ENCODE results near the gene ATP8B4. TPM values are rescaled to one million over a fixed set of nuclear protein-coding genes. Genes with fewer than 3 reads are reported as not detected.
A peak's percentile ranks its signal among the peaks of the same experiment; 100 is the strongest.

Gene ATP8B4
- total and polyA plus RNA-seq, 2 donors (not counting 1 experiment from before 2014, with no cell fraction given), result 3.5 to 19.5 TPM

GRCh38 chr15:50059883-50060282 is 59.1 kb downstream of the ATP8B4 start:
- no peaks in the 10 kb centered on the region for H3K9me3 ChIP-seq (ENCODE audit: control insufficient read depth, insufficient read depth, low read depth, low read length)
- no peaks in the 10 kb centered on the region for H3K36me3 ChIP-seq (ENCODE audit: control insufficient read depth, insufficient read depth, low read length)
- no peak overlapping the region for H3K9ac ChIP-seq (ENCODE audit: insufficient read depth, low read length)
- H3K27me3 ChIP-seq (ENCODE audit: control insufficient read depth, insufficient read depth, low read length), result no peaks in the 10 kb centered on the region
- no peak overlapping the region for H3K4me3 ChIP-seq (replicated peaks in 1 of 4; ENCODE audit: control extremely low read depth in 1 of 4, insufficient read depth in 1 of 4, low read depth in 3 of 4, low read length in 4 of 4)
- H2AFZ ChIP-seq (ENCODE audit: low read length), result no peak overlapping the region
- no peak overlapping the region for H3K27ac ChIP-seq (ENCODE audit: insufficient read depth, low read length)
- no peak for DNase-seq (ENCODE audit: low read depth in 2 of 2)
- peaks cover 10% of the 10 kb centered on the region for H3K4me1 ChIP-seq (ENCODE audit: control insufficient read depth, extremely low read depth, insufficient read depth, low read length)
- H4K20me1 ChIP-seq (ENCODE audit: control insufficient read depth, extremely low read depth, insufficient read depth, low read length), result no peaks in the 10 kb centered on the region
- no peaks in the 10 kb centered on the region for H3K79me2 ChIP-seq (ENCODE audit: control insufficient read depth, insufficient read depth, low read length)
- H3K4me2 ChIP-seq (ENCODE audit: extremely low read depth, insufficient read depth, low read length), result no peak overlapping the region
- TF ChIP-seq EZH2 (IDR thresholded peaks at IDR 0.05; ENCODE audit: low read length, missing control alignments), result no peak
- TF ChIP-seq, protein P1, sequence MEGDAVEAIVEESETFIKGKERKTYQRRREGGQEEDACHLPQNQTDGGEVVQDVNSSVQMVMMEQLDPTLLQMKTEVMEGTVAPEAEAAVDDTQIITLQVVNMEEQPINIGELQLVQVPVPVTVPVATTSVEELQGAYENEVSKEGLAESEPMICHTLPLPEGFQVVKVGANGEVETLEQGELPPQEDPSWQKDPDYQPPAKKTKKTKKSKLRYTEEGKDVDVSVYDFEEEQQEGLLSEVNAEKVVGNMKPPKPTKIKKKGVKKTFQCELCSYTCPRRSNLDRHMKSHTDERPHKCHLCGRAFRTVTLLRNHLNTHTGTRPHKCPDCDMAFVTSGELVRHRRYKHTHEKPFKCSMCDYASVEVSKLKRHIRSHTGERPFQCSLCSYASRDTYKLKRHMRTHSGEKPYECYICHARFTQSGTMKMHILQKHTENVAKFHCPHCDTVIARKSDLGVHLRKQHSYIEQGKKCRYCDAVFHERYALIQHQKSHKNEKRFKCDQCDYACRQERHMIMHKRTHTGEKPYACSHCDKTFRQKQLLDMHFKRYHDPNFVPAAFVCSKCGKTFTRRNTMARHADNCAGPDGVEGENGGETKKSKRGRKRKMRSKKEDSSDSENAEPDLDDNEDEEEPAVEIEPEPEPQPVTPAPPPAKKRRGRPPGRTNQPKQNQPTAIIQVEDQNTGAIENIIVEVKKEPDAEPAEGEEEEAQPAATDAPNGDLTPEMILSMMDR (conservative IDR thresholded peaks at IDR 0.05 in 1 of 2, IDR thresholded peaks at IDR 0.05 in 1 of 2; ENCODE audit: low read depth in 1 of 2, low read length in 2 of 2), result no peak

GRCh38 chr15:50059203-50059772 is 59.7 kb downstream of the ATP8B4 start:
- H3K79me2 ChIP-seq (ENCODE audit: control insufficient read depth, insufficient read depth, low read length), result no peaks in the 10 kb centered on the region
- no peaks in the 10 kb centered on the region for H3K36me3 ChIP-seq (ENCODE audit: control insufficient read depth, insufficient read depth, low read length)
- H4K20me1 ChIP-seq (ENCODE audit: control insufficient read depth, extremely low read depth, insufficient read depth, low read length), result no peaks in the 10 kb centered on the region
- DNase-seq (ENCODE audit: low read depth in 2 of 2), result no peak
- H2AFZ ChIP-seq (ENCODE audit: low read length), result no peak overlapping the region
- no peak overlapping the region for H3K4me2 ChIP-seq (ENCODE audit: extremely low read depth, insufficient read depth, low read length)
- H3K9ac ChIP-seq (ENCODE audit: insufficient read depth, low read length), result no peak overlapping the region
- no peak overlapping the region for H3K4me3 ChIP-seq (replicated peaks in 1 of 4; ENCODE audit: control extremely low read depth in 1 of 4, insufficient read depth in 1 of 4, low read depth in 3 of 4, low read length in 4 of 4)
- H3K27ac ChIP-seq (ENCODE audit: insufficient read depth, low read length), result no peak overlapping the region
- TF ChIP-seq, protein P1 (conservative IDR thresholded peaks at IDR 0.05 in 1 of 2, IDR thresholded peaks at IDR 0.05 in 1 of 2; ENCODE audit: low read depth in 1 of 2, low read length in 2 of 2), result no peak
- no peak for TF ChIP-seq EZH2 (IDR thresholded peaks at IDR 0.05; ENCODE audit: low read length, missing control alignments)
- no peaks in the 10 kb centered on the region for H3K9me3 ChIP-seq (ENCODE audit: control insufficient read depth, insufficient read depth, low read depth, low read length)
- no peaks in the 10 kb centered on the region for H3K27me3 ChIP-seq (ENCODE audit: control insufficient read depth, insufficient read depth, low read length)
- H3K4me1 ChIP-seq (ENCODE audit: control insufficient read depth, extremely low read depth, insufficient read depth, low read length), result peaks cover 12% of the 10 kb centered on the region

GRCh38 chr15:50057905-50058639 is 61.0 kb downstream of the ATP8B4 start:
- H3K9me3 ChIP-seq (ENCODE audit: control insufficient read depth, insufficient read depth, low read depth, low read length), result no peaks in the 10 kb centered on the region
- H4K20me1 ChIP-seq (ENCODE audit: control insufficient read depth, extremely low read depth, insufficient read depth, low read length), result no peaks in the 10 kb centered on the region
- H3K79me2 ChIP-seq (ENCODE audit: control insufficient read depth, insufficient read depth, low read length), result no peaks in the 10 kb centered on the region
- no peaks in the 10 kb centered on the region for H3K27me3 ChIP-seq (ENCODE audit: control insufficient read depth, insufficient read depth, low read length)
- no peak overlapping the region for H3K4me2 ChIP-seq (ENCODE audit: extremely low read depth, insufficient read depth, low read length)
- DNase-seq (ENCODE audit: low read depth in 2 of 2), result peak; percentile 62 to 79
- TF ChIP-seq, protein P1 (conservative IDR thresholded peaks at IDR 0.05 in 1 of 2, IDR thresholded peaks at IDR 0.05 in 1 of 2; ENCODE audit: low read depth in 1 of 2, low read length in 2 of 2), result no peak
- TF ChIP-seq EZH2 (IDR thresholded peaks at IDR 0.05; ENCODE audit: low read length, missing control alignments), result no peak
- H3K36me3 ChIP-seq (ENCODE audit: control insufficient read depth, insufficient read depth, low read length), result no peaks in the 10 kb centered on the region
- peaks cover 15% of the 10 kb centered on the region for H3K4me1 ChIP-seq (ENCODE audit: control insufficient read depth, extremely low read depth, insufficient read depth, low read length)
- no peak overlapping the region for H3K27ac ChIP-seq (ENCODE audit: insufficient read depth, low read length)
- H3K4me3 ChIP-seq (replicated peaks in 1 of 4; ENCODE audit: control extremely low read depth in 1 of 4, insufficient read depth in 1 of 4, low read depth in 3 of 4, low read length in 4 of 4), result no peak overlapping the region
- no peak overlapping the region for H3K9ac ChIP-seq (ENCODE audit: insufficient read depth, low read length)
- H2AFZ ChIP-seq (ENCODE audit: low read length), result peak overlapping the region; percentile 16
